Measurements from ENCODE around the gene GJA5. TPM values are rescaled to one million over a fixed set of nuclear protein-coding genes. Genes with fewer than 3 reads are reported as not detected.

The GJA5 gene
- total and polyA plus RNA-seq, 2 experiments from 2014 or later: 0.24 to 1.7 TPM

DNA sequence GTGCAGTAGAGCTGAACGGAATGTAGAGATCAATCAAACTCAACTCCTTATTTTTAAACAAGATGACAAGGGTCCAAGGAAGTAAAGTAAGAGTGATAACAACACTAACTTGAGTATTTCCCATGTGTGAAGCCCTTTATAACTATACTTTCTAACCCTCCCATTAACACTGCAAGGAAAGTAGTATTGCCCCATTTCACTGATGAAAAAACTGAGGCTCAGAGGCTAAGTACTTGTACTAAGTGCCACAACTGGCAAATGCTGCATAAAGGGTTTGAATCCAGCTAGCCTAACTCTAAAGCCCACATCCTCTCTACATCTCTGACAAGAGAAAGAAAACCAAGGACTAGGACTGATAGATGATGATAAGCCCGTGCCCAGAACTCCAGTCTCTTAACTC, 8.2 kb upstream of the GJA5 start:
- H3K27ac ChIP-seq (ENCODE audit: low read depth): no peak overlapping the region
- H3K4me3 ChIP-seq: no peak overlapping the region
- H3K4me2 ChIP-seq: no peak overlapping the region
- Mint-ChIP-seq H3K36me3 (ENCODE audit: low read depth) (no peaks in the 10 kb centered on the region), H3K4me1 (peaks cover 11% of the 10 kb centered on the region), H3K27ac (no peak overlapping the region), H3K9me3 (peaks cover 2% of the 10 kb centered on the region; the same call in 1 of the 3 replicates), H3K4me3 (no peak overlapping the region), H3K27me3 (ENCODE audit: insufficient read depth, low read depth, poor library complexity) (peaks cover 7% of the 10 kb centered on the region)
- TF ChIP-seq, protein P1, sequence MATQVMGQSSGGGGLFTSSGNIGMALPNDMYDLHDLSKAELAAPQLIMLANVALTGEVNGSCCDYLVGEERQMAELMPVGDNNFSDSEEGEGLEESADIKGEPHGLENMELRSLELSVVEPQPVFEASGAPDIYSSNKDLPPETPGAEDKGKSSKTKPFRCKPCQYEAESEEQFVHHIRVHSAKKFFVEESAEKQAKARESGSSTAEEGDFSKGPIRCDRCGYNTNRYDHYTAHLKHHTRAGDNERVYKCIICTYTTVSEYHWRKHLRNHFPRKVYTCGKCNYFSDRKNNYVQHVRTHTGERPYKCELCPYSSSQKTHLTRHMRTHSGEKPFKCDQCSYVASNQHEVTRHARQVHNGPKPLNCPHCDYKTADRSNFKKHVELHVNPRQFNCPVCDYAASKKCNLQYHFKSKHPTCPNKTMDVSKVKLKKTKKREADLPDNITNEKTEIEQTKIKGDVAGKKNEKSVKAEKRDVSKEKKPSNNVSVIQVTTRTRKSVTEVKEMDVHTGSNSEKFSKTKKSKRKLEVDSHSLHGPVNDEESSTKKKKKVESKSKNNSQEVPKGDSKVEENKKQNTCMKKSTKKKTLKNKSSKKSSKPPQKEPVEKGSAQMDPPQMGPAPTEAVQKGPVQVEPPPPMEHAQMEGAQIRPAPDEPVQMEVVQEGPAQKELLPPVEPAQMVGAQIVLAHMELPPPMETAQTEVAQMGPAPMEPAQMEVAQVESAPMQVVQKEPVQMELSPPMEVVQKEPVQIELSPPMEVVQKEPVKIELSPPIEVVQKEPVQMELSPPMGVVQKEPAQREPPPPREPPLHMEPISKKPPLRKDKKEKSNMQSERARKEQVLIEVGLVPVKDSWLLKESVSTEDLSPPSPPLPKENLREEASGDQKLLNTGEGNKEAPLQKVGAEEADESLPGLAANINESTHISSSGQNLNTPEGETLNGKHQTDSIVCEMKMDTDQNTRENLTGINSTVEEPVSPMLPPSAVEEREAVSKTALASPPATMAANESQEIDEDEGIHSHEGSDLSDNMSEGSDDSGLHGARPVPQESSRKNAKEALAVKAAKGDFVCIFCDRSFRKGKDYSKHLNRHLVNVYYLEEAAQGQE (IDR thresholded peaks at IDR 0.05; ENCODE audit: unreplicated experiment): no peak
- no peak for TF ChIP-seq ZNF331 (CRISPR knock-in tag; IDR thresholded peaks at IDR 0.05; ENCODE audit: low read depth)
- TF ChIP-seq EZH2phosphoT487 (IDR thresholded peaks at IDR 0.05; ENCODE audit: unreplicated experiment): no peak
- TF ChIP-seq, protein P2, sequence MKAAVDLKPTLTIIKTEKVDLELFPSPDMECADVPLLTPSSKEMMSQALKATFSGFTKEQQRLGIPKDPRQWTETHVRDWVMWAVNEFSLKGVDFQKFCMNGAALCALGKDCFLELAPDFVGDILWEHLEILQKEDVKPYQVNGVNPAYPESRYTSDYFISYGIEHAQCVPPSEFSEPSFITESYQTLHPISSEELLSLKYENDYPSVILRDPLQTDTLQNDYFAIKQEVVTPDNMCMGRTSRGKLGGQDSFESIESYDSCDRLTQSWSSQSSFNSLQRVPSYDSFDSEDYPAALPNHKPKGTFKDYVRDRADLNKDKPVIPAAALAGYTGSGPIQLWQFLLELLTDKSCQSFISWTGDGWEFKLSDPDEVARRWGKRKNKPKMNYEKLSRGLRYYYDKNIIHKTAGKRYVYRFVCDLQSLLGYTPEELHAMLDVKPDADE (IDR thresholded peaks at IDR 0.05): no peak
- no peak for TF ChIP-seq POLR2AphosphoS5 (IDR thresholded peaks at IDR 0.05; ENCODE audit: low read depth)
- TF ChIP-seq, protein P3, sequence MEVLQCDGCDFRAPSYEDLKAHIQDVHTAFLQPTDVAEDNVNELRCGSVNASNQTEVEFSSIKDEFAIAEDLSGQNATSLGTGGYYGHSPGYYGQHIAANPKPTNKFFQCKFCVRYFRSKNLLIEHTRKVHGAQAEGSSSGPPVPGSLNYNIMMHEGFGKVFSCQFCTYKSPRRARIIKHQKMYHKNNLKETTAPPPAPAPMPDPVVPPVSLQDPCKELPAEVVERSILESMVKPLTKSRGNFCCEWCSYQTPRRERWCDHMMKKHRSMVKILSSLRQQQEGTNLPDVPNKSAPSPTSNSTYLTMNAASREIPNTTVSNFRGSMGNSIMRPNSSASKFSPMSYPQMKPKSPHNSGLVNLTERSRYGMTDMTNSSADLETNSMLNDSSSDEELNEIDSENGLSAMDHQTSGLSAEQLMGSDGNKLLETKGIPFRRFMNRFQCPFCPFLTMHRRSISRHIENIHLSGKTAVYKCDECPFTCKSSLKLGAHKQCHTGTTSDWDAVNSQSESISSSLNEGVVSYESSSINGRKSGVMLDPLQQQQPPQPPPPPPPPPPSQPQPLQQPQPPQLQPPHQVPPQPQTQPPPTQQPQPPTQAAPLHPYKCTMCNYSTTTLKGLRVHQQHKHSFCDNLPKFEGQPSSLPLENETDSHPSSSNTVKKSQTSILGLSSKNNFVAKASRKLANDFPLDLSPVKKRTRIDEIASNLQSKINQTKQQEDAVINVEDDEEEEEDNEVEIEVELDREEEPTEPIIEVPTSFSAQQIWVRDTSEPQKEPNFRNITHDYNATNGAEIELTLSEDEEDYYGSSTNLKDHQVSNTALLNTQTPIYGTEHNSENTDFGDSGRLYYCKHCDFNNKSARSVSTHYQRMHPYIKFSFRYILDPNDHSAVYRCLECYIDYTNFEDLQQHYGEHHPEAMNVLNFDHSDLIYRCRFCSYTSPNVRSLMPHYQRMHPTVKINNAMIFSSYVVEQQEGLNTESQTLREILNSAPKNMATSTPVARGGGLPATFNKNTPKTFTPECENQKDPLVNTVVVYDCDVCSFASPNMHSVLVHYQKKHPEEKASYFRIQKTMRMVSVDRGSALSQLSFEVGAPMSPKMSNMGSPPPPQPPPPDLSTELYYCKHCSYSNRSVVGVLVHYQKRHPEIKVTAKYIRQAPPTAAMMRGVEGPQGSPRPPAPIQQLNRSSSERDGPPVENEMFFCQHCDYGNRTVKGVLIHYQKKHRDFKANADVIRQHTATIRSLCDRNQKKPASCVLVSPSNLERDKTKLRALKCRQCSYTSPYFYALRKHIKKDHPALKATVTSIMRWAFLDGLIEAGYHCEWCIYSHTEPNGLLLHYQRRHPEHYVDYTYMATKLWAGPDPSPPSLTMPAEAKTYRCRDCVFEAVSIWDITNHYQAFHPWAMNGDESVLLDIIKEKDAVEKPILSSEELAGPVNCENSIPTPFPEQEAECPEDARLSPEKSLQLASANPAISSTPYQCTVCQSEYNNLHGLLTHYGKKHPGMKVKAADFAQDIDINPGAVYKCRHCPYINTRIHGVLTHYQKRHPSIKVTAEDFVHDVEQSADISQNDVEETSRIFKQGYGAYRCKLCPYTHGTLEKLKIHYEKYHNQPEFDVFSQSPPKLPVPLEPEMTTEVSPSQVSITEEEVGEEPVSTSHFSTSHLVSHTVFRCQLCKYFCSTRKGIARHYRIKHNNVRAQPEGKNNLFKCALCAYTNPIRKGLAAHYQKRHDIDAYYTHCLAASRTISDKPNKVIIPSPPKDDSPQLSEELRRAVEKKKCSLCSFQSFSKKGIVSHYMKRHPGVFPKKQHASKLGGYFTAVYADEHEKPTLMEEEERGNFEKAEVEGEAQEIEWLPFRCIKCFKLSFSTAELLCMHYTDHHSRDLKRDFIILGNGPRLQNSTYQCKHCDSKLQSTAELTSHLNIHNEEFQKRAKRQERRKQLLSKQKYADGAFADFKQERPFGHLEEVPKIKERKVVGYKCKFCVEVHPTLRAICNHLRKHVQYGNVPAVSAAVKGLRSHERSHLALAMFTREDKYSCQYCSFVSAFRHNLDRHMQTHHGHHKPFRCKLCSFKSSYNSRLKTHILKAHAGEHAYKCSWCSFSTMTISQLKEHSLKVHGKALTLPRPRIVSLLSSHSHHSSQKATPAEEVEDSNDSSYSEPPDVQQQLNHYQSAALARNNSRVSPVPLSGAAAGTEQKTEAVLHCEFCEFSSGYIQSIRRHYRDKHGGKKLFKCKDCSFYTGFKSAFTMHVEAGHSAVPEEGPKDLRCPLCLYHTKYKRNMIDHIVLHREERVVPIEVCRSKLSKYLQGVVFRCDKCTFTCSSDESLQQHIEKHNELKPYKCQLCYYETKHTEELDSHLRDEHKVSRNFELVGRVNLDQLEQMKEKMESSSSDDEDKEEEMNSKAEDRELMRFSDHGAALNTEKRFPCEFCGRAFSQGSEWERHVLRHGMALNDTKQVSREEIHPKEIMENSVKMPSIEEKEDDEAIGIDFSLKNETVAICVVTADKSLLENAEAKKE (CRISPR knock-in tag; IDR thresholded peaks at IDR 0.05): no peak
- TF ChIP-seq STAT1 (IDR thresholded peaks at IDR 0.05; ENCODE audit: unreplicated experiment): no peak
- no peak for TF ChIP-seq JUNB (IDR thresholded peaks at IDR 0.05; ENCODE audit: unreplicated experiment)
- TF ChIP-seq NANOG (IDR thresholded peaks at IDR 0.05; ENCODE audit: borderline replicate concordance): no peak
- TF ChIP-seq ZNF114 (CRISPR knock-in tag; IDR thresholded peaks at IDR 0.05): no peak
- TF ChIP-seq, protein P4, sequence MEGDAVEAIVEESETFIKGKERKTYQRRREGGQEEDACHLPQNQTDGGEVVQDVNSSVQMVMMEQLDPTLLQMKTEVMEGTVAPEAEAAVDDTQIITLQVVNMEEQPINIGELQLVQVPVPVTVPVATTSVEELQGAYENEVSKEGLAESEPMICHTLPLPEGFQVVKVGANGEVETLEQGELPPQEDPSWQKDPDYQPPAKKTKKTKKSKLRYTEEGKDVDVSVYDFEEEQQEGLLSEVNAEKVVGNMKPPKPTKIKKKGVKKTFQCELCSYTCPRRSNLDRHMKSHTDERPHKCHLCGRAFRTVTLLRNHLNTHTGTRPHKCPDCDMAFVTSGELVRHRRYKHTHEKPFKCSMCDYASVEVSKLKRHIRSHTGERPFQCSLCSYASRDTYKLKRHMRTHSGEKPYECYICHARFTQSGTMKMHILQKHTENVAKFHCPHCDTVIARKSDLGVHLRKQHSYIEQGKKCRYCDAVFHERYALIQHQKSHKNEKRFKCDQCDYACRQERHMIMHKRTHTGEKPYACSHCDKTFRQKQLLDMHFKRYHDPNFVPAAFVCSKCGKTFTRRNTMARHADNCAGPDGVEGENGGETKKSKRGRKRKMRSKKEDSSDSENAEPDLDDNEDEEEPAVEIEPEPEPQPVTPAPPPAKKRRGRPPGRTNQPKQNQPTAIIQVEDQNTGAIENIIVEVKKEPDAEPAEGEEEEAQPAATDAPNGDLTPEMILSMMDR (conservative IDR thresholded peaks at IDR 0.05; ENCODE audit: low read depth in 2 of 2): no peak
- no peak for TF ChIP-seq EZH2 (IDR thresholded peaks at IDR 0.05; ENCODE audit: low read depth, unreplicated experiment)
- TF ChIP-seq CREB1 (CRISPR knock-in tag; IDR thresholded peaks at IDR 0.05; ENCODE audit: low read depth): no peak
- H3K4me1 ChIP-seq (ENCODE audit: insufficient read depth): peaks cover 8% of the 10 kb centered on the region; the same call in 1 of the 2 replicates
- no peaks in the 10 kb centered on the region for H3K27me3 ChIP-seq (ENCODE audit: insufficient read depth)
- no peaks in the 10 kb centered on the region for H3K79me2 ChIP-seq (replicated peaks; ENCODE audit: insufficient read depth)
- no peaks in the 10 kb centered on the region for H3F3A ChIP-seq (replicated peaks; ENCODE audit: low read depth)
- H3K9me2 ChIP-seq (ENCODE audit: insufficient read depth): no peaks in the 10 kb centered on the region; the same call in 1 of the 2 replicates
- H4K20me1 ChIP-seq (replicated peaks; ENCODE audit: insufficient read depth): no peaks in the 10 kb centered on the region
- DNase-seq (ENCODE audit: low spot score): no peak
- ATAC-seq: no peak
- no peaks in the 10 kb centered on the region for H3K36me3 ChIP-seq (ENCODE audit: insufficient read depth)
- no peak overlapping the region for H2AFZ ChIP-seq
